Measurements from ENCODE around the gene KIFBP.
A peak's percentile ranks its signal among the peaks of the same experiment; 100 is the strongest.
"Not testable (repeated sequence)": the region's sequence is repeated elsewhere in the genome, so short reads cannot be mapped to it uniquely, and the experiment has no call there.

KIFBP gene

DNA sequence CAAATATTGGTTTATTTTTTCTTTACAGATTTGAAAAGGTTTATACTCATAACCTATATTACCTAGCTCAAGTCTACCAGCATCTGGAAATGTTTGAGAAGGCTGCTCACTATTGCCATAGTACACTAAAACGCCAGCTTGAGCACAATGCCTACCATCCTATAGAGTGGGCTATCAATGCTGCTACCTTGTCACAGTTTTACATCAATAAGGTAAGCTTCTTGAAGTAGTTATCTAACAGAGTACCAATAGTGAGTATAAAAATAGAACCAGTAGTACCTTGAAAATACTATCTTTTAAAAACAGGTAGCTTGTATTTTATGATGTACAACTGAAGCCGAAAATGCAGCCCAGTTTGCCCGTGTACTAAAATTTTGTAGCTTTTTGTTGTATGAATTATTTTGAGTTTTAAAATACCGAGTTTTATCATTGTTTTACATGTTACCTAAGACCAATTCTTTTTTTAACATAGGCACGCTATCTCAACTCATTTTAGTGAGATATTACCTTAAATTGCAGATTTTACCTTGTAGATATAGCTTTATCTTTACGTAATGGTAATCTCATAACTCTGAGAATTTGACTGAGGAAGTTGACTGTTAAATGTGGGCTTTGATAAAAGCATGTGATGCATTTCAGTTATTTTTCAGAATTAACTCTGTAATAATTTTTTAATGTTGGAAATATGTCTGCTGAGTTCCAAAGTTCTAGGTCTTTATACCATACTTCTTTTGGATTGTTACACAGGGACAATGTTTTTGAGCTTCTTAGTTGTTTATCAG is 17.3 kb downstream of the KIFBP start:
- DNase-seq (ENCODE audit: low read depth): no peak

DNA sequence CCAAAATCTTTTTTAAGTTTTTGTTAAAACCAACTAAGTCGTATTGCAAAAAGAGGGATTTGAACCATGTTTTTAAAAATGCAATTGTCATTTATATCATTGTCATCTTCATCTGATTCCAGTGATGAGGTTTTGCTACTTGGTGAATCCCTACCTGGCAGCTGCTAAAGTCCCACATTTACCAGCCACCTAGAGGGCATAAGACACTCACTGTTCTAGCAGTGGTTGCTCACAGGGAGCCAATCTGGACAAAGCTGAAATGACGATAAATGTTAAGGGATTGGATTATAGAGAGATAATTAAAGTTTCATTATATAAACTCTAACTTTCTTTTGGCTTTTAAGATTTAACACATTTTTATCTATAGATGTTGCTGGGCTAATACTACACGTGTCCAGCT is 18.7 kb downstream of the KIFBP start:
- no peak for DNase-seq (ENCODE audit: low read depth)

DNA sequence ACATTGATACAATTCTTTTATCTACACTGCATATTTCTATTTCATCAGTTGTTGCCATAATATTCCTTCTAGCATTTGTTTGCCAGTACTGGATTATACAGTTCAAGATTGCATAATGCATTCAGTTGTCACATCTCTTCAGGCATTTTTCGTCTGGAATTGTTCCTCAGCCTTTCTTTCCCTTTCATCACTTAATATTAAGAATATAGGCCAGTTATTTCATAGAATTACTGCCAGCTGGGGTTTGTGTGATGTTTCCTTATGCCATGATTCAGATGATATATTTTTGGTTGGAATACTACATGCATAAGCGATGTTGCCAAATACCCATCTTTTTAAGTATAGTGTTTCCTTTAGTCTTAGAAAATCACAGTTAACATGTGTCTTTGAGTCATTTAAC is 20.8 kb downstream of the KIFBP start:
- DNase-seq (ENCODE audit: low read depth): no peak

DNA sequence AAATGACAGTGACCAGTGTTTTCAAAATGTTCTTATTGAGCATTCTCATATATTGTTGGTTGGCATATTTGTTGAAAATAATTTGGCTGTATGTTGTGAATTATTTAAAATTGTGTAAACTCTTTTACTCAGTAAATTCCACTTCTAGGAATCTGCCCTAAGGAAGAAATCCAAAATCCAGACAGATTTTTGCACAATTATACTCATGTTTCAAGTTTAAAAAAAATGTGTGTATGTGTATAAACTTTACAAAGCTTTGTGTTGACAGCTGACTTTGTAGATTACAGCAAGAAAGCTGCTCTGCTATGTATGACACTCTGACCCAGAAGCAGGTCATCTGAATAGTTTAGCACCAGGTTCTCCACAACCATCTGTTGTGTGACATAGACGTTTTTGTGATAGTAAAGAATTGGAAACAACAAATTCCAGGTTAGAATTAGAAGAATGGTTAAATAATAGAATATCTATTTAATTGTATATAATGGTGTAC is 21.6 kb downstream of the KIFBP start:
- no peak for DNase-seq (ENCODE audit: low read depth)

DNA sequence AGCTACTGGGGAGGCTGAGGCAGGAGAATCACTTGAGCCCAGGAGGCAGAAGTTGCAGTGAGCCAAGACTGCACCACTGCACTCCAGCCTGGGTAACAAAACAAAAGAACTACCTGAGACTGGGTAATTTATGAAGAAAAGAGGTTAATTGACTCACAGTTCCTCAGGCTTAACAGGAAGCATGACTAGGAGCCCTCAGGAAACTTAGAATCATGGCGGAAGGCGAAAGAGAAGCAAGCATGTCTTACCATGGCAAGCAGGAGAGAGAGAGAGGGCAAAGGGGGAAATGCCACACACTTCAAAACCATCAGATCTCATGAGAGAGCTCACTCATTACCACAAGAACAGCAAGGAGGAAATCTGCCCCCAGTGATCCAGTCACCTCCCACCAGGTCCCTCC is 24.2 kb downstream of the KIFBP start:
- peak; percentile 6 for DNase-seq (ENCODE audit: low read depth)

DNA sequence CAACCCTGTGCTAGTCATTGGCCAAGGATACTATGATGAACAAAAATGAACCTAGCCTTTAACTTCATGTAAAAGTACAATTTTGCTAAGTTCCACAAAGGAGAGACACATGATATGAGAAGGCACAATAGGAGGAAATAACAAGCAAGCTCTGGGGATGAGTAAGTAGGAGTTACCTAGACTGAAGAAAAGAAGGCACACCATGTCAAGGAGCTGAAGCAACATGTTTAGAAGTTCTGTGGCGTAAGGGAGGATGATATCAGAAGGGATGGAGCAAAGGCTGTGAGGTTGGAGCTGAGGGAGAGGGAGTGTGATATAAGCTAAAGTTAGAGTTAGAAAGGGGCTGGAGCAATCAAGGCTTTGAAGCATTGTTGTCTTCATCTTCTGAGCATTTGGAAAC is 25.6 kb downstream of the KIFBP start:
- DNase-seq (ENCODE audit: low read depth): no peak

DNA sequence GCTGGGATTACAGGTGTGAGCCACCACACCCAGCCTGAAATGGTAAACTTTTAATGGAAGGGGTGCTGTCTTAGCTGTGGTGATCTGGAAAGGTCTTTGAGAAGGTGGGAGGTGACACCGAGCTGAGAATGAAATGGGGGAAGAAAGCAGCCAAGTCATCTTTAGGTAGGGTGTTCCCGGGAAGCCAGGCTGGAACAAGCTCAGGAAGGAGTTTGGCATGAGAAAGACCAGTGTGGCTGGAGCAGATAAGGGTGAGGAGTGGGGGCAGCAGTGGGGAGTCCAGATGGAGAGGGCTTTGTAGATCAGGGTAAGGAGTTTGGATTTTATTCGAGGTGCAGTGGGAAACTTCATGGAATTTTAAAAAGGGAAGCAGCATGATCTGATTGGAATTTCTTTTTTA is 30.0 kb downstream of the KIFBP start:
- DNase-seq (ENCODE audit: low read depth): no peak

DNA sequence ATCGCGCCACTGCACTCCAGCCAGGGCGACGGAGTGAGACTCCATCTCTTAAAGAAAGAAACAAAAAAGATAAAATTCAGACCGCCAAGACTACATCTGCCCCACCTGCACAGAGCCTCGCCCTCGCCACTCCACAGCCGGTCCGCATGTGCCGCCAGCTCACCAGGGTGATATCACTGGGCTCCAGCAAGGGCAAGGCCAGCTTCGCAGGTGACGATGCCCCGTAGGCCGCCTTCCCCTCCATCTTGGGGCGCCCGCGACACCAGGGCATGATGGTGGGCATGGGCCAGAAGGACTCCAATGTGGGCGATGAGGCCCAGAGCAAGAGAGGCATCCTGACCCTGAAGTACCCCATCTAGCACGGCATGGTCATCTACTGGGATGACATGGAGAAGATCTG is 34.0 kb downstream of the KIFBP start:
- DNase-seq (ENCODE audit: low read depth): no peak

DNA sequence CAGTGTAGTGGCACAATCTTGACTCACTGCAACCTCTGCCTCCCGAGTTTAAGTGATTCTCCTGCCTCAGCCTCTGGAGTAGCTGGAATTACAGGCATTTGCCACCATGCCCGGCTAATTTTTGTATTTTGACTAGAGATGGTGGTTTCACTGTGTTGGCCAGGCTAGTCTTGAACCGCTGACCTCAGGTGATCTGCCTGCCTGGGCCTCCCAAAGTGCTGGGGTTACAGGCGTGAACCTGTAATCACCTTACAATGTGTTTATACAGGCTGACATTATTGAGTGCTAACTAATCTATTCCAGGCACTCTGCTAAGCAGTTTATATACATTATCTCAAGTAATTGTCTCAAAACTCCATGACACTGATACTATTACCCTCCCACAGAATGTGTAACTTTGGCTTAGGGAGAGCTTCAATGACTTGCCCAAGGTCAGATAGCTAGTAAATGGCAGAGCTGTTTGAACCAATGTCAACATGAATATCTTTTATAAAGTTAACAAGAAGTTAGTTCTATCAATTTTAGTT is 36.8 kb downstream of the KIFBP start:
- no peak for DNase-seq (ENCODE audit: low read depth)

DNA sequence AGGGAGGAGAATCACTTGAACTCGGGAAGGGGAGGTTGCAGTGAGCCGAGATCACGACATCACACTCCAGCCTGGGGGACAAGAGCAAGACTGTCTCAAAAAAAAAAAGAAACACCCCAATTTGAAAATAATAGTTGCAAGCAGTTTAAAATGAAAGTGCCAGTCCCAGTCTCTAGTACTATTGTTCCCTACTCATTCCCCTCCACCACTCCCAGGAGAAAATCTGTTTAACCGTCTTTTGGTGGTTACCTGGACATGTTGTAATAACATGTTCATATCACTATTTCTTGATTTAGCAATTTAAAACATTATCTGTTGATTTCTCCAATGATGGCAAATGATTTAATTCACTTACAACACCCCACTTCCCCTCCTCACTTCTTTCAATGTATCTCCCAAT is 44.7 kb downstream of the KIFBP start:
- no peak for DNase-seq (ENCODE audit: low read depth)

DNA sequence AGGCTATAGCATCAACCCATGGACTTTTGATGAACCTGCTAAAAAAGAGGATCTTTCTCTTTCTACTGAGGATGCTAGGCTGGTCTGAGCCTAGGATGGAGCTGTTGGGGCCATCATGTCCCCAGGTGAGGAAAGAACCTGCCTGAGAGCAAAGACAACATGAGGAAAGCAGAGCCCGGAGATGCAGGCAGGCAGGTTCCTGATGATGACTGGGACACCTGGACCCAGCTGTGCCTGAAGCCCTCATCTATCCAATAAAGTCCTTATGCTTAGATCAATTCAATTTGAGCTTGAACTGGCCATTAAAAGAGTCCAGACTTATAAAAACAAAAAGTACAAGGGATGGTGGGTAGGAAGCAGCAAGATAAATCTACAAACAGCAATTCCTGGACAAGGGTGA is 48.9 kb downstream of the KIFBP start:
- no peak for DNase-seq (ENCODE audit: low read depth)

DNA sequence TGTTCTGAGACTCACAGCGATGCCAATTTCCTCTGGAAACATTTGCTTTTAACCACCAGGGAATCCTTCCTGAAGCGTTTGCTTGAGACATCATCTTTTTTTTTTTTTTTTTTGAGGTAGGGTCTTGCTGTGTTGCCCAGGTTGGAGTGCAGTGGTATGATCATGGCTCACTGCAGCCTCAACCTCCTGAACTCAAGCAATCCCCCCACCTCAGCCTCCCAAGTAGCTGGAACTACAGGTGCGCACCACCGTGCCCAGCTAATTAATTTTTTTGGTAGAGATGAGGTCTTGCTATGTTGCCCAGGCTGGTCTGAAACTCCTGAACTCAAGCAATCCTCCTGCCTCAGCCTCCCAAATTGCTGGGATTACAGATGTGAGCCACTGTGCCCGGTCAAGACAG is 52.3 kb downstream of the KIFBP start:
- DNase-seq (ENCODE audit: low read depth): not testable (repeated sequence)

DNA sequence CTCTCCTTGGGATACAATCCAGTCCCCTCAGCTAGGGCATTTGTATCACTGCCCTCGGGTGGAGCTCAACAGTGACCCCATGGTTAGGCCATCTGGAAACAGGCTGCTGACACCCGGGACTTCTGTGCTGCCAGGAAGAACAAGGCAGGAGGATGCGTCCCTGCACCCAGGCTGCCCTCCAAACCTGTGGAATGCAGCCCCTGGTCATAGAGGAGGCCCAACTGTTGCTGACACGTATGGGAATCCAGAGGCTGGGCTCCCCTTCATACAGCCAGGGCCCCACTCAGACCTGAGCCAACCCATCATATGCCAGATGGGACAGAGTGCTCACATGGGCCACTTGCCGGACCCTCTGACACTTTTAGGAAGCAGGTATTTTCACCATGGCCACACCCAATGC is 53.8 kb downstream of the KIFBP start:
- no peak for DNase-seq (ENCODE audit: low read depth)

DNA sequence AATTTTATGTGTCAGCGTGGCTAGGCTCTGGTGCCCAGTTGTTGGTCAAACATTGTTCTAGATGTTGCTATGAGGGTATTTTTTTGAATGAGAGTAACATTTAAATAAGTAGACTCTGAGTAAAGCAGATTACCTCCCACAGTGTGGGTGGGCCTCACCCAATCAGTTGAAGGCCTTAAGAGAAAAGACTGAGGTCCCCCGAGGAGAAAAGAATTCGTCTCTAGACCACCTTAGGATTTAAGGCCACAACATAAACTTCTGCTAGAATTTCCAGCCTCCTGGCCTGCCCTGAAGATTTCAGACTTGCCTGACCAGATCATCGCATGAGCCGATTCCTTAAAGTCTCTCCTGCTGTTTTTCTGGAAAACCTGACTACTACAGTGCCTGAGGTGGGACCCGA is 54.2 kb downstream of the KIFBP start:
- DNase-seq (ENCODE audit: low read depth): no peak

DNA sequence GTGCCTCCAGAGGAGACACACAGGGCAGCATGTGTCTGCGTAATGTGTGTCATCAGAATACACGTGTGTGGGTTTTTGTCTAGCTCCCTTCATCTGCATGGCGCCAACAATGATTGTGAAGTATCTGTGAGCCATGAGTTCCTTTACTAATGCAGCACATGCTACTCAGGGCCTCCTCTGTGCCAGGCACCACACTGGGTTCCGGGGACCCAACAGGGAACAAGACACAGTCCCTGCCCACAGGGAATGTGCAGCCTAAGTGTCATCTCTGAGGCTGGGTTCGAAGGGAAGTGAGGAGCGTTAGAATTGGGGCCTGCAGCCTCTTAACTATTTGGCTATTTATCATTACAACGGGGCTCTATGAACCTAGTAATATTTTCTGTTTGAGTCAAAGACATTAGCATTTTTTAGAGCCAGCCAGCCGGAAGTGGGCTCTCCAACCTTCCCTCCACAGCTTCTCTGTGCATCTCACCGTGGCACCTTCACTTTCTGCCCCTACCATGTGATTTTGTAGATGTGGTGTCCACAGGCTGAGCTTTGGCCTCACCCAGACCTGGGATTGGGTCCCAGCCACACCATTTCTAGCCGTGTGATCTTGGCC is 55.4 kb downstream of the KIFBP start:
- DNase-seq (ENCODE audit: low read depth): no peak

DNA sequence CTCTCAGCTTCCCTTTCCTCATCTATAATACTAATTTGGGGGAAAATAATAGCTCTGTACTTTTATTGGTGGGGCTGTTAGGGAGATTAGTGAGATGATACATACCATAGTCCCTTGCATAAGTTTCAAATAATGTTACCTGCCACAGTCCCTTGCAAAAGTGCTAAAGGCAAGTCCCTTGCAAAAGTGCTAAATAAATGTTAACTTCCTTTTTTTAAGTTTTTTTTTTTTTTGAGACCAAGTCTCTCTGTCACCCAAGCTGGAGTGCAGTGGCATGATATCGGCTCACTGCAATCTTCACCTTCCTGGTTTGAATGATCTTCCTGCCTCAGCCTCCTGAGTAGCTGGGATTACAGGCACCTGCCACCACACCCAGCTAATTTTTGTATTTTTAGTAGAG is 55.9 kb downstream of the KIFBP start:
- DNase-seq (ENCODE audit: low read depth): no peak

DNA sequence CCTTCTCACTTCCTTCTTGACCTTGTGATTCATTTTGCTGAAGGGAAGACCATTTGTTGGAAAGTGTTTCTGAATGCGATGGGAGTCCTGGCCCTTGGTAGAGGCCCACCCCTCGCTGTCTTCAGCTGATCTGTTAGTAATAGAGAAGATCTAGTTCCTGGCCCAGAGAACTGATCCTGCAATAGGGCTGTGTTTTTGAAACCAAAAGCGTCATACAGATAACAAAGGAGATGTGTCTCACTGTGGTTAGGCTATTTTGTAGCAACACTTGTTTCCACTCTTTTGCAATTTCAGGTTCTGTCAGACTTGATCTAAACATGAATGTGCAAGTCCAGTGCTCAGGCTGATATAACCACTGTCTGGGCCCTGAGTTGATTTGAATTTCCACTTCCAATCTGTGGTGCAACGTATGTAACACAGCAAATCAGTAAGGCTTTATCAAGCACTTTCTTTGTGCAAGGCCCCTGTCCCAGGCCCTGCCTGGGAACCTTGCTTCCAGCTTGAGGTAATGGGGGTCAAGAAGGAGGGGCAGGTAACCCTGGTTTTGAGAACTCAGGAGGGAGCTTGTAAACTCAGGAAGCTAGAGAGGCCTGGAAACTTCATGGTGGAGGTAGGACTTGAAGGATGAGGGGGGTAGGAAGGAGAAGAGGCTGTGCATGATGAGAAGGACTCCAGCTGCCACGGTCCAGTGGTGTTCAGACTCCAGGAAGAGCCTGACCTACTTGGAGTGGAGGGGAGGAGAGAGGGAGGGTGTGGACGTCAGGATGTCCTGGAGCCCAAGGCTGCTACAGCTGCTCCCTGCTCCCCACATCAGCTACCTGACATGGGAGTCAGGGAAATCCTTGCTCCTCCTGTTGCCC is 57.1 kb downstream of the KIFBP start:
- peak; percentile 27 for DNase-seq (ENCODE audit: low read depth)

DNA sequence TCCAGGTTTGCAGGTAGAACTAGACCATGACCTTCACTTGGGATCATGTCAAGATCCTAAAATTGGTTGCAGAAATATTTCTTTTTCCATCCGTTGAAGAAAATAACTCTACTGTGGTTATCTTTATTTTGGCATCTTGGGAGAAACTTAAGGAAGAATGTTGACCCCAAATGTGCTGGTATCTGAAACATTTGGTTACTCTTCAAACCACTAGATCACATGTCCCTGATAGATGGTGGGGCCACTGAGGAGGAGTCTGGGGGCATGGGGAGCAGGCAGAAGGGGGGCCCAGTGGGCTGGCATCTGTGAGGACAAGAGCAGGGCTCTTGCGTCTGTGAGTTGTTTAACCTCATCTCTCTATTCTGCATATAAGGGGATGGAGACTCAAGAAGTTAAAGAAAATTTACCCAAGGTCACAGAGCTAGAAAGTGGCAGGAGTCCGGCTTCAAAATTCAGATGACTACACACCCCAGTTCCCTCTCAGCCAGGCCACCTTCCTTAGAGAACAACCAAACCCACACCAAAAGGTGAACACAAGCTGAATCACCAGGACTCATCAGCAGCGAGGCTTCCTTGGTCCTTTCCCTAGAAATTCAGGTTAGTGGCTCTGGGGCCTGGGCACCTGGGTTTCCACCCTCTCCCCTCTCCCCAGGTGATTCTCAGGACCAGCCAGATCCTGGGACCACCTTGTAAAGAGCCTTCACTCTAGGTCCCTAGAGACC is 58.7 kb downstream of the KIFBP start:
- no peak for DNase-seq (ENCODE audit: low read depth)

DNA sequence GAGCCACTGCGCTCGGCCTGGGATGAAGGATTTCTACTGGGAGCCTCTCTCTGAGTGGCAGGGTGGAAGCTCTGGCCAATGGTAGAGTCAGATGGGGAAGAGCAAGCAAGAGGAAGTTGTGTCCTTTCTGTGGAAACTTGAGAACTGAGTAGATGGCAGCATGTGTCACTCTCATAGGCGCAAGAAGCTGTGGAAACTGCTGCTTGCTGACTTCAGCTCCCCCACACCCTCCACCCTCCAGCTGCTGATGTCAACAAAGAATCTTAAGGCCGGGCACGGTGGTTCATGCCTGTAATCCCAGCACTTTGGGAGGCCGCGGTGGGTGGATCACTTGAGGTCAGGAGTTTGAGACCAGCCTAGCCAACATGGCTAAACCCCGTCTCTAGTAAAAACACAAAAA is 59.5 kb downstream of the KIFBP start:
- DNase-seq (ENCODE audit: low read depth): peak; percentile 48

DNA sequence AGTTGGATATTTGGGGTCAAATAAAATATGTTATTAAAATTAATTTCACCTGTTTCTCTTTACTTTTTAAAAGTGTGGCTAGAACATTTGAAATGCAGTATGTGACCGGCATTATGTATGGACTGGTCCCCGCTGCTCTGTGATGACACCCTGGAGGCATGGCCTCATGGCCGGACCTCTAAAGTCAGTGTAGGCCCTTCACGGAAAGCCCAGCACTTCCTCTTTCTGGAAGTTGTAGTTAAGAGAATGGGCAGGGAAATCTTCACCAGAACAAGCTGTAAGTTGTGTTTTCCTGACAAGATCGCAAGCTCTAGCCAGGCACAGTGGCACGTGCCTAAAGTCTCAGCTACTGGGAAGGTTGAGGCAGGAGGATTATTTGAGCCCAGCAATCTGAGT is 61.0 kb downstream of the KIFBP start:
- DNase-seq (ENCODE audit: low read depth): no peak

DNA sequence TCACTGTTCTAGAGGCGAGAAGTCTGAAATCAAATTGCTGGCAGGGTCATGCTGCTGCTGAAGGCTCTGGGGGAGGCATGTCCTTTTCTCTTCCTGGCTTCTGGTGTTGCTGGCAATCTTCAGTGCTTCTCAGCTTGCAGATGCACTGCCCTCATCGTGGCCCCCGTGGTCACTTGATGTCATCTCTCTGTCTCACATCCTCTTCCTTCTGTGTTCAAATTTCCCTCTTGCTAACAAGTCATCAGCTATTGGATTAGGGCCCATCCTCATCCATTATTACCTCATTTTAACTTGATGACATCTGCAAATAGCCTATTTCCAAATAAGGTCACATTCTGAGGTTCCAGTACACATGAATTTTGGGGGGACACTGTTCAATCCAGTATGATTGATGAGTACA is 62.7 kb downstream of the KIFBP start:
- no peak for DNase-seq (ENCODE audit: low read depth)

Data from activated T-cell treated with anti-CD3 and anti-CD28 coated beads for 48 hours (primary cell).